HepG2 (cell line): Measurements from ENCODE around the gene CFAP206. TPM values are rescaled to one million over a fixed set of nuclear protein-coding genes. Genes with fewer than 3 reads are reported as not detected.
A peak's percentile ranks its signal among the peaks of the same experiment; 100 is the strongest.

Experiments
- ATAC-seq: fragments of 200-7000 bp; cut with Tn5 transposase; 3 replicates; pipeline ENCODE4 v1.9.1; 2020; ENCODE audit warnings: mild to moderate bottlenecking, moderate library complexity
- BruUV-seq: library from RNA; stranded (reverse); fragments of 400-500 nt; replicated peaks from 2 replicates; lab custom pipeline; 2021; lab: Mats Ljungman, UMichigan
- CTCF ChIA-PET: fragments of 300-600 bp; formaldehyde crosslinking; extraction: SDS; loops from one replicate; lab custom pipeline; 2021; ENCODE audit warnings: low total read pairs, inconsistent platforms, low intra/inter-chr PET ratio; lab: Yijun Ruan, JAX
- POLR2A ChIA-PET: fragments of 350-600 bp; sonication (Branson Sonifier 250); formaldehyde crosslinking; loops from one replicate; lab custom pipeline; 2020; ENCODE audit warnings: antibody characterized with exemption, inconsistent platforms; lab: Yijun Ruan, JAX
- DNase-seq: peaks from one replicate; pipeline ENCODE4 v3.0.0-alpha.2; 2015; ENCODE audit warnings: low spot score
- FAIRE-seq: peaks from 3 replicates; lab custom pipeline; 2011; peaks lifted over from hg19 to GRCh38; lab: Jason Lieb, UNC
- H2AFZ ChIP-seq: one replicate; pipeline ENCODE4 v1.6.1; 2011; ENCODE audit warnings: low read length, inconsistent platforms
- H3K27ac ChIP-seq: fragments of 300-600 bp; 3 replicates; pipeline ENCODE4 v1.8.0; 2011; ENCODE audit warnings: mixed run types, mild to moderate bottlenecking, mixed read lengths, low read length, inconsistent platforms; ENCODE audit not compliant: insufficient read depth; ENCODE audit errors: extremely low read length
- H3K27me3 ChIP-seq, 2 experiments: fragments of 200-600 bp in 1 of 2; 2 replicates in 1 of 2; 3 replicates in 1 of 2; pipeline versions ENCODE4 v1.6.0 to v1.8.0; 2011; ENCODE audit warnings: low read length in 2 of 2, mild to moderate bottlenecking in 2 of 2, moderate library complexity in 2 of 2, inconsistent platforms in 1 of 2; ENCODE audit not compliant: insufficient read depth in 2 of 2, control insufficient read depth in 1 of 2
- H3K36me3 ChIP-seq, 2 experiments: fragments of 200-600 bp in 1 of 2; replicated peaks in 1 of 2; 2 replicates in 1 of 2; 3 replicates in 1 of 2; pipeline versions ENCODE4 v1.5.1 to v1.8.0; 2011; ENCODE audit warnings: low read length in 2 of 2, inconsistent platforms in 1 of 2; ENCODE audit not compliant: insufficient read depth in 2 of 2, control insufficient read depth in 1 of 2
- H3K4me1 ChIP-seq: 2 replicates; pipeline ENCODE4 v1.5.1; 2012; ENCODE audit warnings: low read length, inconsistent platforms; ENCODE audit not compliant: insufficient read depth
- H3K4me2 ChIP-seq: 2 replicates; pipeline ENCODE4 v1.6.0; 2011; ENCODE audit warnings: low read depth, low read length, inconsistent platforms
- H3K4me3 ChIP-seq, 3 experiments: fragments of 200-600 bp in 1 of 3; sonication (generic), shearing (Covaris generic) in 1 of 3; replicated peaks in 1 of 3; 2 replicates each; pipeline ENCODE4 v1.5.1; 2011 to 2016; ENCODE audit warnings: low read length in 3 of 3, inconsistent platforms in 2 of 3, low read depth in 2 of 3, mild to moderate bottlenecking in 2 of 3, control low read depth in 1 of 3, mixed read lengths in 1 of 3; ENCODE audit not compliant: insufficient read depth in 1 of 3
- H3K79me2 ChIP-seq: one replicate; pipeline ENCODE4 v1.6.1; 2011; ENCODE audit warnings: low read length, inconsistent platforms; ENCODE audit not compliant: insufficient read depth
- H3K9ac ChIP-seq: 2 replicates; pipeline ENCODE4 v1.6.0; 2011; ENCODE audit warnings: mild to moderate bottlenecking, low read depth, low read length, inconsistent platforms; ENCODE audit not compliant: insufficient read depth
- H3K9me3 ChIP-seq: 2 replicates; pipeline ENCODE4 v1.5.1; 2012; ENCODE audit warnings: mild to moderate bottlenecking, low read length
- H4K20me1 ChIP-seq: 2 replicates; pipeline ENCODE4 v1.6.0; 2011; ENCODE audit warnings: inconsistent platforms, mild to moderate bottlenecking, low read length, moderate library complexity; ENCODE audit not compliant: insufficient read depth
- GATA4 ChIP-seq: sonication (generic); IDR thresholded peaks from 2 replicates; pipeline ENCODE4 v1.6.1; 2016; ENCODE audit warnings: antibody characterized with exemption, low read depth, borderline replicate concordance
- MAFF ChIP-seq: IDR thresholded peaks from 2 replicates; pipeline ENCODE4 v1.6.1; 2011; ENCODE audit warnings: low read depth, low read length, improper control_type of control experiment
- MAFK ChIP-seq, 2 experiments: IDR thresholded peaks in 1 of 2; conservative IDR thresholded peaks in 1 of 2; 2 replicates each; pipeline ENCODE4 v1.6.1; 2011; ENCODE audit warnings: improper control_type of control experiment in 2 of 2, low read length in 2 of 2
- NFE2L2 ChIP-seq: fragments of 150-350 bp; IDR thresholded peaks from 2 replicates; pipeline ENCODE4 v1.6.1; 2014; ENCODE audit warnings: low read length
- SMARCC2 ChIP-seq: fragments of 450-650 bp; IDR thresholded peaks from 2 replicates; pipeline ENCODE4 v1.6.1; 2017; ENCODE audit warnings: antibody characterized with exemption, mild to moderate bottlenecking
- WGBS: methylation state at CpG from one replicate; pipeline ENCODE4 v1.1.6; 2017; ENCODE audit warnings: low lambda C conversion rate; 5-methylcytosine and 5-hydroxymethylcytosine counted together
- in situ Hi-C: cut with HindIII; loops from 2 replicates; pipeline ENCODE4 v1.10.0; 2017; ENCODE audit warnings: low pct_unique_long_range_greater_than_20kb; ENCODE audit not compliant: extremely low pct_ligation_motif_present
- intact Hi-C: fragments of 100-400 bp; cut with micrococcal nuclease; formaldehyde crosslinking; loops from one replicate; pipeline ENCODE4 v1.10.0; 2022; ENCODE audit not compliant: unreplicated experiment
- polyA plus RNA-seq, 8 experiments: library from polyadenylated mRNA; depleted of rRNA in 3 of 8; stranded (reverse) in 7 of 8; unstranded in 1 of 8; fragments of >200 nt; fragmentation: Illumina TruSeq in 4 of 8; extraction: Trizol in 4 of 8; gene quantifications; 2 replicates each; pipeline versions ENCODE4 v1.2.1 to v1.2.3, GENCODE V29; 2011 to 2016; ENCODE audit warnings: low read depth in 4 of 8, missing spikeins in 1 of 8, mixed read lengths in 1 of 8; ENCODE audit not compliant: insufficient read depth in 1 of 8
- total RNA-seq, 5 experiments: library from RNA; depleted of rRNA; stranded (reverse); fragments of >200 nt; fragmentation: Illumina TruSeq; extraction: Trizol; gene quantifications; 2 replicates each; pipeline ENCODE4 v1.2.3, GENCODE V29; 2016; ENCODE audit warnings: low read depth in 1 of 5
- TF ChIP-seq, protein P1 (sequence below): IDR thresholded peaks from 2 replicates; pipeline ENCODE4 v1.6.1; 2018; ENCODE audit warnings: missing genetic modification reagents, mild to moderate bottlenecking, missing compliant biosample characterization

CFAP206 gene
- total and polyA plus RNA-seq, 2 of the 13 experiments (the other 11 are each of a cell fraction or from before 2014, with no cell fraction given): not detected

DNA sequence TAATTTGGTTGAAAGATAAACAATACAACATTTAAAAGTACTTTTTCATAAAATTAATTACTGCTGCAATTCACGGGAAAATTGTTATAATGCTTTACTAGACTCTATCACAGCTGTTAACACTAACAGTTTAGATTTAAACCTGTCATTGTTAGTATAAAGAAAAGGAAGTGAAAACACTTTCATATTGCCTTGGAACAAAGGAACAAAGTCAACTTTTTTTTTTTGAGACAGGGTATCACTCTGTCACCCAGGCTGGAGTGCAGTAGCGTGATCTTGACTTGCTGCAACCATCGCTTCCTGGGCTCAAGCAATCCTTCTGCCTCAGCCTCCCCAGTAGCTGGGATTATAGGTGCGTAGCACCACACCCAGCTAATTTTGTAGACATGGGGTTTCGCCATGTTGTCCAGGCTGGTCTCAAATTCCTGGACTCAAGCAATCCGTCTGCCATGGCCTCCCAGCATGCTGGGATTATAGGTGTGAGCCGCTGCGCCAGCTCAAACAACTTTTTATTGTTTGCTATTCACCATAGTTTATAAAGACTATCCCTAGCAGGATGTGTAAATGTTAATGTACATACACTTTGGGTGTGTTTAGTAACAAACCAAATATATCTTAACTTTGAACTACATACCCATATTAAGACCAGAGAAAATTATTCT, 87.1 kb downstream of the CFAP206 start:
- Histone ChIP-seq H3K27ac (no peak overlapping the region), H3K4me2 (no peak overlapping the region), H3K9me3 (no peaks in the 10 kb centered on the region), H4K20me1 (no peaks in the 10 kb centered on the region), H3K36me3 (peaks cover 0 to 5% of the 10 kb centered on the region in 2 experiments; a peak in 1 of 5 replicates), H3K27me3 (no peaks in the 10 kb centered on the region)
- no peak for DNase-seq
- in situ Hi-C loops: no loop called here
- ATAC-seq: no peak
- no peak for TF ChIP-seq GATA4
- TF ChIP-seq SMARCC2: no peak
- TF ChIP-seq, all 625 proteins: peak for 0
- BruUV-seq: no TSS peak
- intact Hi-C loops: no loop called here
- CTCF ChIA-PET: no interaction called here
- Histone ChIP-seq H3K4me1 (peaks cover 7% of the 10 kb centered on the region; the same call in 1 of the 2 replicates), H3K9ac (no peak overlapping the region), H3K79me2 (no peaks in the 10 kb centered on the region), H2AFZ (no peak overlapping the region), H3K4me3 (no peak overlapping the region)
- no peak for FAIRE-seq
- 92% methylated on average over 7 of the region's 8 CpGs for WGBS
- POLR2A ChIA-PET: no interaction called here

DNA sequence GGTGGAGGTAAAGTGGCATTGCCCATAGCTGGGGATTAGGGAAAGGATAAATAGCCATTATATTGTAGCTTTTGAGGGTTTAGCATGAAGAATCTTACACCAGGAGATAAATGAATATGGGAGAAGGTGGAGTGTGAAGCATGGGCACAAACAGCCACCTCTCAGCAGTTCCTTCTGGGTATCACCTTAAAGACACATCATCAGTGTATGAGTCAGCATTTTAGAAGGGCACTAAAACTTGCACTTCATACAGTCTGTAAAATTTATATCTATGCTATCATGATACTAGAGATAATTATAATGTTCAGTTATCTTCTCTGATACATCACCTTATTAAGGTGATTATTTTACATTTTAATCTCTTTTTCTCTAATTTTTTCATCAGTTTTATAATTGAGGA, 90.3 kb downstream of the CFAP206 start:
- no peak for ATAC-seq
- no peak overlapping the region for H3K27ac ChIP-seq
- intact Hi-C loops: no loop called here

More for the DNA sequence above, 90.3 kb downstream of the CFAP206 start:
- Histone ChIP-seq H4K20me1 (no peaks in the 10 kb centered on the region), H3K9me3 (no peaks in the 10 kb centered on the region), H3K36me3 (peaks cover 0 to 3% of the 10 kb centered on the region in 2 experiments; a peak in 4 of 5 replicates), H3K27me3 (no peaks in the 10 kb centered on the region), H3K4me1 (peaks cover 26% of the 10 kb centered on the region), H2AFZ (no peak overlapping the region), H3K9ac (no peak overlapping the region), H3K79me2 (no peaks in the 10 kb centered on the region), H3K4me2 (no peak overlapping the region), H3K4me3 (no peak overlapping the region)
- in situ Hi-C loops: no loop called here
- FAIRE-seq (no peak), DNase-seq (no peak)
- ChIA-PET POLR2A (no interaction called here), CTCF (no interaction called here)
- no TSS peak for BruUV-seq
- TF ChIP-seq MAFF (peak; percentile 69), MAFK (conservative IDR thresholded peaks at IDR 0.05 in 1 of 2, IDR thresholded peaks at IDR 0.05 in 1 of 2; ENCODE audit: low read length in 2 of 2) (peak; percentile 68 to 87), NFE2L2 (peak; percentile 56; the same call in 1 of the 2 replicates)
- TF ChIP-seq, protein P1, sequence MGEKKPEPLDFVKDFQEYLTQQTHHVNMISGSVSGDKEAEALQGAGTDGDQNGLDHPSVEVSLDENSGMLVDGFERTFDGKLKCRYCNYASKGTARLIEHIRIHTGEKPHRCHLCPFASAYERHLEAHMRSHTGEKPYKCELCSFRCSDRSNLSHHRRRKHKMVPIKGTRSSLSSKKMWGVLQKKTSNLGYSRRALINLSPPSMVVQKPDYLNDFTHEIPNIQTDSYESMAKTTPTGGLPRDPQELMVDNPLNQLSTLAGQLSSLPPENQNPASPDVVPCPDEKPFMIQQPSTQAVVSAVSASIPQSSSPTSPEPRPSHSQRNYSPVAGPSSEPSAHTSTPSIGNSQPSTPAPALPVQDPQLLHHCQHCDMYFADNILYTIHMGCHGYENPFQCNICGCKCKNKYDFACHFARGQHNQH (CRISPR knock-in tag): no peak
